Prostate gland (tissue), 2 donors: ENCODE data around the gene FBXO42.

ENCODE experiments used
- CTCF ChIP-seq, 4 experiments: fragments of 200-600 bp in 2 of 4; fragments of 450-650 bp in 2 of 4; sonication (generic) in 2 of 4; IDR thresholded peaks; 1 replicate in 3 of 4; 2 replicates in 1 of 4; pipeline ENCODE4 v1.5.1; 2016 to 2019; ENCODE audit warnings: antibody characterized with exemption in 4 of 4, mild to moderate bottlenecking in 2 of 4, moderate library complexity in 2 of 4
- POLR2A ChIP-seq: fragments of 450-650 bp; IDR thresholded peaks from one replicate; pipeline ENCODE4 v1.6.1; 2016; ENCODE audit warnings: antibody characterized with exemption, mild to moderate bottlenecking

GRCh38 chr1:16369821-16370220 is 17.5 kb upstream of the FBXO42 start:
- TF ChIP-seq CTCF (IDR thresholded peaks at IDR 0.05) (no peak), POLR2A (no peak)
